ENCODE measurements around the gene FAM180B.

The FAM180B gene

GRCh38 chr11:47570651-47571356, 15.7 kb upstream of the FAM180B start:
- FAIRE-seq: no peak

- FAIRE-seq: no peak
These were observed 15.1 kb upstream of the FAM180B start for GRCh38 chr11:47571357-47571729.

DNA sequence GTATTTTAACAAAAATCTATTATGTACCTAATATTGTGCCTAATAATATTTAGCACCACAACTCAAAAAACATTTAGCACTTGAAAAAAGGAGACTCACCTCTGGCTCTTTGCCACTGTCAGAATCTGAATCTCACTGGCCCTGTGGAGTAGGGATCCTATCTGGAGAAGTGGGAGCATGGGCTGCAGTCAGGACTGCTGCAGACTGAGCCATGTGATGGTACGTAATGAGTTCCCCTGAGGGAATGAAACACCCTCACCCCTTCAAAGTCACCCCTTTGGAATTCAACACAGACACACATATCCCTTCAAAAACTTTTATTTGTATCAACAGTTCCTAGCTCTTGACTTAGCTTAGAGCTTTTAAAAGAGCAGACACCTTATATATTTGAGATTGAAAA, 14.6 kb upstream of the FAM180B start:
- no peak for FAIRE-seq

GRCh38 chr11:47572715-47573255, 13.7 kb upstream of the FAM180B start:
- no peak for FAIRE-seq

DNA sequence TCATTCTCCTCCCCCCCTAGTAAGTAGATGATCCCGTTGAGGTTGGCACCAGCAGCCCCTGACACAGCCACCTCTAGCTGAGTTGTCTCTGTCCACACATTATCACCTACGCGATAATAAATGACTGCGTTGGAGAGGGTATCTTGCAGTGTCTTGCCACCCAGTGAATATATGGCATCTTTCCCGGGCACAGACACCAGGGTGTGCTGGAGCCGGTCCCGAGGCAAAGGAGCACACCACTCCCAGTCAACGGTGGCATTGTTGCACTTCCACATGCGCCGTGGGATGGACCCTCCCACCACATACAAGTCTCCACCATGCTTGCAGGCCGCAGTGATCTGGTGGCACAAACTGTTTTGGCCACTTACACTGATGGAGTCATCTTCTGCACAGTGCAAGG, 13.2 kb upstream of the FAM180B start:
- no peak for FAIRE-seq

GRCh38 chr11:47577460-47578041, 8.9 kb upstream of the FAM180B start:
- no peak for FAIRE-seq

DNA sequence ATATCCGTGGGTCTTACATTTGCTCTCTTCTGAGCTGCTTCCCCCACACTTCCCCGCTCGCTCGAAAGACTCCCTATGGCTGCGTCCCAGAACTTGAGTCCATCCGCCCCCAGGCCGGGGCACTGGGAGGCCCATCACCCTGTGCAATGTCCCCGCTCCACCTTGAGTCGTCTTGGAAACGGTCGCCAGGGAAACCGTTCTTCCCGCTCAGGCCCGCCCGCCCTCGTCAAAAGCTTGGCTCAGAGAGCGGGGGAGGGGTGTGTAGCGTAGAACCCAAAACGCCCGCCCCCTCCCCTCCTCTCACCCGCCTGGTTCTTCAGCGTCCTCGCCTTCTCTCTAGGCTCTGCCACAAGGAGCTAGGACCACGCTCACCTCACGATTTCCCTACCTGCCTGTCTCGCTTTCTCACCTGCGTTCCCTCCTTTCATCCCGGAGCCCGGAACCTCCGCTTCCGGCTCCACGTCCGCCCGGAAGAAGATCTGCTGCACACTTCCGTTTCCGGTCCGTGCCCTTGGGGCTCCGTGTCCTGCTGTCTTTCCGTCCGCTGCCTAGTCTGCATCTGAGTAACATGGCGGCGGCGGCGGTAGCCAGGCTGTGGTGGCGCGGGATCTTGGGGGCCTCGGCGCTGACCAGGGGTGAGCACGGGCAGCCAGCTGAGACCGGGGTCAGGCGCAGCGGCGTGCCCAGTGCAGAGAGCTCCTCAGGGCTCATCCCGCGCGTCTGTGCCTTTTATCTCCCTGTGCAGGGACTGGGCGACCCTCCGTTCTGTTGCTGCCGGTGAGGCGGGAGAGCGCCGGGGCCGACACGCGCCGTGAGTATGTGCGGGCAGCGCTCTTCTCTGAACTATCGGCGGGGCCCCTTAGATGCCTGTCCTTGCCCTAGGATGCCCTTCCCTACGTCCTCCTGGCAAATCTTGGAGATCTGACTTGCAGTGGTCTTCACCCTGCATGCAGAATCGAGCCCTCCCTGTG, 7.7 kb upstream of the FAM180B start, which contains the start of the genes KBTBD4 and NDUFS3:
Gene KBTBD4 (minus strand): TSS at position 447 of the 971 bp plus-strand sequence. CDS start 19 bp downstream, at position 428.
Gene NDUFS3 (plus strand): TSS at position 551 of the 971 bp plus-strand sequence. CDS start 18 bp downstream, at position 569.
- FAIRE-seq: no peak

- no peak for FAIRE-seq
These were observed 2.6 kb upstream of the FAM180B start for GRCh38 chr11:47583844-47584243.

GRCh38 chr11:47587039-47587716, 700 bp downstream of the FAM180B start:
- no peak for FAIRE-seq

- no peak for FAIRE-seq
These were observed 1.3 kb downstream of the FAM180B start for GRCh38 chr11:47587723-47588326.

DNA sequence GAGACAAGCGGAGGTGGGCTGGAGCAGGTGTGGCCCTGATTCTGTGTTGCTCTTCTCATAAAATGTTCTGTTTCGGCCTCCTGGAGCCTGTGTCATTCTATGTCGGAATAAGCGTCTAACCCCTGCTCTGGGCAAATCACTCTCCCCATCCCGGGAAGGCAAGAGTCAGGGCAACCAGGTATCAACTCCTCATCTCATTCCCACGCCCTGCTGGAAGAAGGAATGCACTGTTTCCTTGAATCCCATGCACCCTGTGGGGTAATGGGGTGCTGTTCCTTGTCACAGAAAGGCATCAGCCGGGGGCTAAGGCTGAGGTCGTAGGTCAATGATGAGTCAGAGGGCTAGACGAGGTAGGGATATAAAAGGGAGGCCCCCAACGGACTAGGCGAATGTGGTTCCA, 2.6 kb downstream of the FAM180B start:
- no peak for FAIRE-seq

DNA sequence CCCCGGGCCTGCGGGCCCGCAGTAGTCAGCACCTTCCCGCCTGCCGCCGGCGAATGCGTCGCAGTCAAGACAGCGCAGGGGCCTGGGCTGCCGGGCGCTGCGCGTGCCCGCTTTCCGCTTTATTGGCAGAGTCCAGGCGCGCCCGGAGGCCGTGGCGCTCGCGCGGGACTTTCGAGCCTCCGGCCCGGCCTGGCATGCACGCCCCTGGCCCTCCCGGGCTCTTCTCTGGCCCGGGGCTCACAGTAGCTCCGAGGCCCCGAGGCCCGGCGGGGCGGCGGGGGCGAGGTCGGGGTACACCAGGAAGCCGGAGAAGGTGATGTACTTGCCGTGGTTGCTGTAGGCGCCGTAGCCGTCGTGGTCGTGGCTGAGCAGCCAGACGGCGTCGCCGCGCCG, 3.1 kb downstream of the FAM180B start:
- FAIRE-seq: no peak

- no peak for FAIRE-seq
These were observed 3.7 kb downstream of the FAM180B start for GRCh38 chr11:47589977-47590861.

- FAIRE-seq: no peak
These were observed 5.3 kb downstream of the FAM180B start for GRCh38 chr11:47591764-47592163.

DNA sequence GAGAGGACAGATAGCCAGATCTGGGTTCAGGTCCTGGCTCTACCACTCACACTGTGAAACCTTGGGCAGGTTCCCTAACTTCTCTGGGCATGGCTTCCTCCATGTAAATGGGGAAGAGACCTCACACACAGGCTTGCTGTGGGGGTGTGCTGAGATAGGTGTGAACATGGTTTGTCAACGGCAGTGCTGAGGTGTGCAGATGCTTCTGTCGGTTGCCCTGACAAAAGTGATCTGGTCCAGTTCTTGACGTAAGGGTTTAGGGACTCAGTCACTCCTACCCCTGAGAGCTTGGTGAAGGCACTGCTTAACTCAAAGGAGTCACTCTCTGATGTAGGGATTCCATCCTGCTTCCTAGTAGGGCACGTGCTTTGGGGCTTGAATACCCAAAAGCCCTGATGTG, 5.8 kb downstream of the FAM180B start:
- no peak for FAIRE-seq

DNA sequence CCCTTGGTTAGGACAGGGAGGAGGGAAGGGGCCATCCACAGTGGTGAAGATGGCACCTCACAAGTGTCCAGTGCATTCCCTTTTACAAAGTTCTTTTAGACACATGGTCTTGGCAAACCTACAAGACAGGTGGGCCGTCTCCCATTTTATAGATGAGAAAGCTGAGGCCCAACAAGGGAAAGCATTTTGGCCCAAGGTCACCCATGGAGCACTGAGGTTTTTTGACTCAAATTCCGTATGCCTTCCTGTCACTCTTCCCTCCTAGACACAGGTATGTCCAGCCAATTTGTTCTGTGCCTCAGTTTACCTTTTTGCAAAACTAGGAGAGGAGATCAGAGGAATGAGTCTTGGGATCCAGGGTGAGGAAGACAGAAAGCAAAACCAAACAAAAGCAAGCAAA, 6.5 kb downstream of the FAM180B start:
- no peak for FAIRE-seq

DNA sequence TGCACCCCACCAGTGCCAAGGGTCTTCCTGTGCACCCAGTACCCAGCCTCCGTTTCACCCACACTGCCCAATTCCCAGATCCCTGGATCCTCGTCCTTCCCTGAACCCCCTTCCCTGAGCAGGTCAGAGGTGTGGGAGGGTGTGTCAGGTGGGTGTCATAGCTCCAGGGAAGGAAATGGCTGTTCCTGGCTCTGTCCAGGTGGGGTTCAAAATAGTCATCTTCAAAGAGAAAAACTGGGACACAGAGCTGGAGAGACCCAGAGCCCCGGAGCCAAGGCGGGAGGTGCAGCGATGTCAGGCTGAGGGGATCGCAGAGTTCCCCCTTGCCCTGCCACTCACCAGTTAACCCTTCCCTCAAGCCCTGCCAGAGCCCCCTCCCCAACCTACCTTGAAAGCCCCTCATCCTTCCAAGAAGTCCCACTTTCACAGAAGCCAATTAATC, 7.0 kb downstream of the FAM180B start:
- FAIRE-seq: no peak

DNA sequence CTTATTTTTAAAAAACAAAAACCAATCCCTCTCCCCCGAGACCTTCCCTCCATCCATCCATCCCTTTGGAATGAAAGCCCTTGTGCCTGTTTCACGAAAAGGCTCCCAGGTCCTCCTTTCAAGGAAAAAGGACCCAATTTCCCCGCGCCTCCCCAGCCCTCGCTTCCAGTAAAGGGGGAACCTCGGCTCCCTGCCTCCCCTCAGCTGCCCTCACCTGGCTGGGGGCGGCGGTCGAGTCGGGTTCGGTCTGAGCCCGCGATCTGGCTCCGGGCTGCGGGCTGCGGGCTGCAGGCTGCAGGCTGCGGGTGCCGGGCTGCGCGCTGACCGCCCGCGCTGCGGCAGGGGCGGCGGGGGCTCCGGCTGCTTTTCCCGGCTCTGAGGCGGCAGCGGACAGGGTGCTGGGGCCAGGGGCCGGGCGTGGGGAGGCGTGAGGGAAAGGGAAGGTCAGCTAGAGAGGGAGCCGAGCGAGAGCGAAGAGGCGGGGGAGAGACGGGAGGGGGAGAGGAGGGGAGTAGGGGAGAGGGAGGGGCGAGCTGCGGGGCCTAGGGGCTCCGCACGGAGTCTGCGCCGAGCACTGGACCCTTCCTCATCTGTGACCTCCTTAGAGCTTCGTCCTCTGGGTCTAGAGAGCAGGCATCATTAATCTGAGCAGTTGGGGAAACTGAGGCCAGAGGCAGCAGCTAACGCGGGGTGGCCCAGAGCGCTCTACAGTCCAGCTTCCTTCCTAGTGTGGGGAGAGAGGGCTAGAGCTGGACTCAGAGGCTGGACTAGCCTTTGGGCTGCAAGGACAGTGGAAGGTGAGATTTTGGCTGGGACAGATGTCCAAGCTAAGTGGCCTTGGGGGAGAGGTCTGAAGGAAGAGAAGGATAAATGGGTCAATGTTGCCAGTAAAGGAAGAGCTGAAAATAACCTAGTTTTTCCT, 7.7 kb downstream of the FAM180B start, which contains the start of gene C1QTNF4:
Gene C1QTNF4 (minus strand): TSS at position 478 of the 922 bp plus-strand sequence. CDS start 3,601 bp downstream, outside the sequence.
- no peak for FAIRE-seq

- no peak for FAIRE-seq
These were observed 8.6 kb downstream of the FAM180B start for GRCh38 chr11:47595029-47595428.

- FAIRE-seq: no peak
These were observed 9.5 kb downstream of the FAM180B start for GRCh38 chr11:47595967-47596366.
